Measurements from ENCODE around the gene SMCO3.

SMCO3 gene

DNA sequence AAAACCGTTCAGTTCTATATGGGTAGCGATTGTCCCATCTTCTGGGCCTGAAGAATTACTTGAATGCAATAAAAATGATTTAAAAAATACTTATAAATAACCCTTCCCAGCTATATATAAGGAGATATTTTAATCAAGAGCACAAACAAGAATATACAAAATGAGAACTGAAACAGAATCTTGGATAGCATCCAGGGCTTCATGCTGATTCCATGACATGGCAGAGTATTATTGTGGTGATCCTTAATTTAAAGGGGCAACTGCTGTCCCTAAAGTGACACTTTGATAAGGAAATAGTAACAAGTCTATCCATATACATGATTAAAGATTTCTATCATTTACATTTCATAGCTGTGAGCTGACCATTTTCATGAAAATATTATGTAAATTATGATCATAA, 29.5 kb downstream of the SMCO3 start:
- no peak overlapping the region for H3K27ac ChIP-seq (ENCODE audit: low read depth, low read length)
- TF ChIP-seq CTCF (IDR thresholded peaks at IDR 0.05; ENCODE audit: low read depth, low read length, poor library complexity, severe bottlenecking), result no peak
- TF ChIP-seq EZH2phosphoT487 (IDR thresholded peaks at IDR 0.05; ENCODE audit: borderline replicate concordance, low read length), result no peak
- no peaks in the 10 kb centered on the region for H3K9me3 ChIP-seq (ENCODE audit: control insufficient read depth, insufficient read depth, low read length)
- no peak overlapping the region for H3K4me3 ChIP-seq (ENCODE audit: low read length)
- H3K4me2 ChIP-seq (ENCODE audit: low read length), result no peak overlapping the region
- H3K9me2 ChIP-seq (replicated peaks; ENCODE audit: control insufficient read depth, low read length), result no peaks in the 10 kb centered on the region
- peaks cover 56% of the 10 kb centered on the region for H3K36me3 ChIP-seq (ENCODE audit: control insufficient read depth, low read length)
- peaks cover 10% of the 10 kb centered on the region; the same call in 1 of the 2 replicates for H3F3A ChIP-seq (ENCODE audit: control insufficient read depth, insufficient read depth)
- H3K4me1 ChIP-seq (ENCODE audit: control insufficient read depth, low read length), result peaks cover 17% of the 10 kb centered on the region
- no peaks in the 10 kb centered on the region for H3K27me3 ChIP-seq (ENCODE audit: control insufficient read depth, low read length)
- H4K20me1 ChIP-seq (ENCODE audit: control insufficient read depth, insufficient read depth, low read depth, low read length), result no peaks in the 10 kb centered on the region
- no peaks in the 10 kb centered on the region for H3K79me2 ChIP-seq (ENCODE audit: control insufficient read depth, low read length)

GRCh38 chr12:14782756-14783155, 31.2 kb downstream of the SMCO3 start:
- TF ChIP-seq CTCF (IDR thresholded peaks at IDR 0.05; ENCODE audit: low read depth, low read length, poor library complexity, severe bottlenecking) (no peak), EZH2phosphoT487 (IDR thresholded peaks at IDR 0.05; ENCODE audit: borderline replicate concordance, low read length) (no peak)
- no peaks in the 10 kb centered on the region for H3K9me2 ChIP-seq (replicated peaks; ENCODE audit: control insufficient read depth, low read length)
- no peaks in the 10 kb centered on the region for H3K9me3 ChIP-seq (ENCODE audit: control insufficient read depth, insufficient read depth, low read length)
- H4K20me1 ChIP-seq (ENCODE audit: control insufficient read depth, insufficient read depth, low read depth, low read length), result no peaks in the 10 kb centered on the region
- no peak overlapping the region for H3K27ac ChIP-seq (ENCODE audit: low read depth, low read length)
- H3K27me3 ChIP-seq (ENCODE audit: control insufficient read depth, low read length), result no peaks in the 10 kb centered on the region
- H3F3A ChIP-seq (ENCODE audit: control insufficient read depth, insufficient read depth), result peaks cover 10% of the 10 kb centered on the region; the same call in 1 of the 2 replicates
- H3K4me1 ChIP-seq (ENCODE audit: control insufficient read depth, low read length), result peaks cover 17% of the 10 kb centered on the region
- H3K79me2 ChIP-seq (ENCODE audit: control insufficient read depth, low read length), result no peaks in the 10 kb centered on the region
- H3K4me2 ChIP-seq (ENCODE audit: low read length), result no peak overlapping the region
- peaks cover 39% of the 10 kb centered on the region for H3K36me3 ChIP-seq (ENCODE audit: control insufficient read depth, low read length)
- no peak overlapping the region for H3K4me3 ChIP-seq (ENCODE audit: low read length)

- Histone ChIP-seq H3K36me3 (ENCODE audit: control insufficient read depth, low read length) (peaks cover 27% of the 10 kb centered on the region), H3K4me3 (ENCODE audit: low read length) (no peak overlapping the region), H3K9me2 (replicated peaks; ENCODE audit: control insufficient read depth, low read length) (no peaks in the 10 kb centered on the region), H4K20me1 (ENCODE audit: control insufficient read depth, insufficient read depth, low read depth, low read length) (no peaks in the 10 kb centered on the region), H3F3A (ENCODE audit: control insufficient read depth, insufficient read depth) (peaks cover 10% of the 10 kb centered on the region; the same call in 1 of the 2 replicates), H3K4me1 (ENCODE audit: control insufficient read depth, low read length) (peaks cover 17% of the 10 kb centered on the region), H3K79me2 (ENCODE audit: control insufficient read depth, low read length) (no peaks in the 10 kb centered on the region), H3K27ac (ENCODE audit: low read depth, low read length) (no peak overlapping the region), H3K4me2 (ENCODE audit: low read length) (no peak overlapping the region), H3K27me3 (ENCODE audit: control insufficient read depth, low read length) (no peaks in the 10 kb centered on the region), H3K9me3 (ENCODE audit: control insufficient read depth, insufficient read depth, low read length) (no peaks in the 10 kb centered on the region)
- TF ChIP-seq EZH2phosphoT487 (IDR thresholded peaks at IDR 0.05; ENCODE audit: borderline replicate concordance, low read length), result no peak
These were observed 32.4 kb downstream of the SMCO3 start for GRCh38 chr12:14781563-14781962.

DNA sequence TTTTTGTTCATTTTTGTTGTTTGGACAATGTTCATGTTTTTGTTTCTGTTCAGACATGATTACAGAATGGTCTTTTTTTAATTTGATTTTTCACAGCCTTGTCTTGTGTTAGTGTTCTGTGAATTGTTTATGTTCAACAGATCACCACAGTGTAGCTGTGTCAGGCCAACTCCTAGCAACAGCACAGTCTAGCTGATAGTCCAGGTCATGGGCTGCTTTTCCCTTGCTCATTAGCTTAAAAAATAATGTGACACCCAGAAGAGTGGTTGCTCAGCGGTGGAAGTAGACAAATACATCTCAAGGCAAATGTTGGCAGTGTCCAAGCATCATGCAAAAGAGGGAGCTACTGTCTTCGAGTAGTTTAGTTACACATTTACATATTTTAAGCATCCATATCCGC, 33.1 kb downstream of the SMCO3 start:
- peaks cover 23% of the 10 kb centered on the region for H3K4me1 ChIP-seq (ENCODE audit: control insufficient read depth, low read length)
- no peaks in the 10 kb centered on the region for H3K79me2 ChIP-seq (ENCODE audit: control insufficient read depth, low read length)
- H3K4me2 ChIP-seq (ENCODE audit: low read length), result no peak overlapping the region

More for the DNA sequence above, 33.1 kb downstream of the SMCO3 start:
- Histone ChIP-seq H3F3A (ENCODE audit: control insufficient read depth, insufficient read depth) (peaks cover 16% of the 10 kb centered on the region), H4K20me1 (ENCODE audit: control insufficient read depth, insufficient read depth, low read depth, low read length) (no peaks in the 10 kb centered on the region), H3K4me3 (ENCODE audit: low read length) (no peak overlapping the region), H3K36me3 (ENCODE audit: control insufficient read depth, low read length) (peaks cover 20% of the 10 kb centered on the region), H3K27ac (ENCODE audit: low read depth, low read length) (no peak overlapping the region), H3K9me3 (ENCODE audit: control insufficient read depth, insufficient read depth, low read length) (no peaks in the 10 kb centered on the region), H3K9me2 (replicated peaks; ENCODE audit: control insufficient read depth, low read length) (no peaks in the 10 kb centered on the region), H3K27me3 (ENCODE audit: control insufficient read depth, low read length) (no peaks in the 10 kb centered on the region)
- TF ChIP-seq CTCF (IDR thresholded peaks at IDR 0.05; ENCODE audit: low read depth, low read length, poor library complexity, severe bottlenecking) (no peak), EZH2phosphoT487 (IDR thresholded peaks at IDR 0.05; ENCODE audit: borderline replicate concordance, low read length) (no peak)

All from DOHH2 (cell line).